Gastroesophageal sphincter (tissue), 3 donors: ENCODE results near the gene XYLT1.

Experiments
- CTCF ChIP-seq, 4 experiments: fragments of 200-600 bp in 2 of 4; fragments of 450-650 bp in 2 of 4; sonication (generic) in 1 of 4; IDR thresholded peaks; one replicate each; pipeline ENCODE4 v1.5.1; 2017 to 2019; ENCODE audit warnings: antibody characterized with exemption in 4 of 4, mild to moderate bottlenecking in 2 of 4, moderate library complexity in 2 of 4
- EP300 ChIP-seq: sonication (generic); formaldehyde crosslinking; IDR thresholded peaks from one replicate; pipeline ENCODE4 v1.6.1; 2017; ENCODE audit warnings: antibody characterized with exemption, mild to moderate bottlenecking
- POLR2A ChIP-seq, 2 donors: fragments of 450-650 bp; IDR thresholded peaks; one replicate each; pipeline ENCODE4 v1.6.1; 2017; ENCODE audit warnings: antibody characterized with exemption in 2 of 2, mild to moderate bottlenecking in 2 of 2, moderate library complexity in 1 of 2
- POLR2AphosphoS5 ChIP-seq: sonication (generic); formaldehyde crosslinking; IDR thresholded peaks from one replicate; pipeline ENCODE4 v1.6.1; 2017; ENCODE audit warnings: antibody characterized with exemption

- TF ChIP-seq CTCF (IDR thresholded peaks at IDR 0.05): no peak
- TF ChIP-seq POLR2A (IDR thresholded peaks at IDR 0.05): no peak
- TF ChIP-seq POLR2AphosphoS5: no peak
- no peak for TF ChIP-seq EP300
These were observed 17.8 kb downstream of the XYLT1 start for GRCh38 chr16:17452922-17453321.
